Ramos (cell line): Measurements from ENCODE around the gene TNFSF4.

Experiments used
- in situ Hi-C: fragments of 300-500 bp; cut with MboI; formaldehyde crosslinking; loops from one replicate; pipeline ENCODE4 v1.14.3; 2022; ENCODE audit warnings: low sequenced_read_pairs; ENCODE audit not compliant: unreplicated experiment

The TNFSF4 gene

DNA sequence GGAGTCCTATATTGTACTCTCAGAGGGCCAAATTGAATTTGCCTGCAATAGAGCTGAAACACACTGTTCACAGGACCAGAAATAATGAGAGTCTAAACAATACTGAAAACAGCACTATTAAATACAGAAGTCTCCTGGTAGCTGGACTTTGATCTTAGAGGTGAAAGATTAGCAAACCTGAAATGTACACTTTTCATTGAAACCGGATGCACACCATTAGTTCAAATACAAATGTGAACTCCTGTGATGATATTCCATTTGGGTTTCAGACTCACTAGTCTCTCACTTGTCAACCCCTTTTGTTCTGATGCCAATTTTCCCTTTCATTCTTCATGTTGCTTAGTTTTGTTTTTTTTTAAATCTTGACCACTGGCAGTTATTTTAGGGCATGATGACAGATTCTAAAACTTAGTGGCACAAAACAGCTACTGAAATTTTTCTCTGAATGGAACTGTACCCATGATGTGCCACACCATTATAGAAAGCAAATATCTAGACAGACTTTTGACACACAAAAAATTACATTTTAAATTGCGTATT lies 5.9 kb upstream of the TNFSF4 start:
- in situ Hi-C loops, result no loop called here

DNA sequence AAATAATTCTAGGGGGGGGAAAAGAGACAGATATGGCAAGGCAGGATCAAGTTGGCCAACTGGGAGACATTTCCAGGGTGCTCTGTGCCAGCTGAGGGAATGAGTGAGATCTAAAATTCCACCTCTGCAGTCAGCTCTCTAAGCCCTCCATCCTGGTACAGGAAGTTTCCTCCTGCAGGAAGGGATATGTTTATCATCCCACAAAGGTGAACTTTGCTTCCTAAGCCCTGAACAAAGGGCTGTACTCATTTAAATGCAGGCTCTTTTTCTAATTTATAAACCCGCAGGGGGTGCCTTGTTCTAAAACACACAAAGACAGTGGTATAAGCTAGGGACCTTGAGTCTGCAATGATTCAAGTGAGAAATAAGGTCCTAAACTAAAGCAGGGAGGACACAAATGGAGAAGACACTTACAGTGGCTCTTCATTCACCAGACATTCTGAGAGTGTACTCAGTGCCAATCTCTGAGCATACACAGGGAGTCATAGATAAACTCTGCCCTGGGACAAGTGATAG lies 3.6 kb upstream of the TNFSF4 start:
- in situ Hi-C loops, result no loop called here

- in situ Hi-C loops, result no loop called here
Measured at GRCh38 chr1:173210283-173210682, 3.2 kb upstream of the TNFSF4 start.

DNA sequence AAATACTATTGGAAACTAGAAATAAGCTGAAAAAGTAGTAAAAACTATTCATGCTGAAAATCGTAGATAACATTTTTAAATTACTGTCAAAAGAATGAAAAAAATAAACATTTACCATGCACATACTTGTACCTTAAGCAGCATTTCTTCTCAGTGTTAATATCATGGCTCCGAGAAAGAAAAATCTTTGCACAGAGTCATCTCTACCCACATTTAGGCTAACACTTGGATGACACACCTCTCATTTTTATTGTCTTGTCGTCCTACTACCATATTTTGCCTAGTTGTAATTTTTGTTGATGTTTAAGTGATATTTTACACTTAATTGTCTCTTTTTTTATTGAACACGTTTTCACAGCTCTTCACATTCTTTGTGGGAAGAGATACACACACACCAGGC lies 1.7 kb upstream of the TNFSF4 start:
- in situ Hi-C loops, result no loop called here

GRCh38 chr1:173208146-173208545 lies 1.0 kb upstream of the TNFSF4 start:
- in situ Hi-C loops, result no loop called here

DNA sequence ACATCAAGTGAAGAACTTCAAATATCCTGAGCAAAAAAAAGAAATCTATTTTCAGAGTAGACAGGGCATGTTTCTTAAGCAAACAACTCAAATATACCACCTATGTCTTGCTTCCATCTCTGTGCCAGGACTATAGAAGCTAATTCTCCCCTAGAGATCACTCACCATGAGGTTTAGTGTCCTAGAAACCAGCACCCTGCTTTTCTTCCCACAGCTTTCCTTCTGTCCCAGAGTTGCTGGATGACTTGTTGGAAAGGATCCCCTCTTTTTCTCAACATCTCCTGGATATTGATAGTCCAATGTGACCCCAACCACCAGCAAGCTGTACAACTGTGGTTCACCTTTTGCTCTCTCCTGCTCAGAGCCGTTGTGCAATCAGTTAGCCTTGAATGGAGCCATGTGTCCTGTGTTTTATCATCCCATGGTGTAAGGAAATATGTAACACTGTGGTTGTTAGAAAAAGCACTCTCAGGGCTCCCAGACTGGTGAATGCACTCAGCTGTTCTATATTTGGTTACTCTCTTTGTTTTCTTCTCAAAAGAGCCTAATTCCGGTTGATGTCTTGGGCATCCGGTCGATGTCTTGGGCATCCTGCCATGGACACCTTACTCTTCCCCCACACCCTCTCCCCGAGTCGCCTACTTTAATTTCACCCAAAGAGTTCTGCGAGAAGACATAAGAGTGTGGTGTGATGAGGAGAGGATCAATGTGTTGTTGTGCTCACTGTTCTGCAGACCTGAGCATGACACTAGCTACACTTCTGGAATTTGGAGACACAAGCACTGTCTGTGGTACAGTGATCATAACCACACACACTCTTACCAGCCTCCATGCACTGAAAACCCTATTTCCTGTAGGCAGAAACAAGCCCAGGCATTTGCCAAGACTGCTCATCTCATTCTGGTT lies 1.7 kb downstream of the TNFSF4 start:
- in situ Hi-C loops, result no loop called here

GRCh38 chr1:173204693-173205092 lies 2.4 kb downstream of the TNFSF4 start:
- in situ Hi-C loops, result no loop called here

GRCh38 chr1:173202424-173203145 lies 4.5 kb downstream of the TNFSF4 start:
- in situ Hi-C loops, result no loop called here

DNA sequence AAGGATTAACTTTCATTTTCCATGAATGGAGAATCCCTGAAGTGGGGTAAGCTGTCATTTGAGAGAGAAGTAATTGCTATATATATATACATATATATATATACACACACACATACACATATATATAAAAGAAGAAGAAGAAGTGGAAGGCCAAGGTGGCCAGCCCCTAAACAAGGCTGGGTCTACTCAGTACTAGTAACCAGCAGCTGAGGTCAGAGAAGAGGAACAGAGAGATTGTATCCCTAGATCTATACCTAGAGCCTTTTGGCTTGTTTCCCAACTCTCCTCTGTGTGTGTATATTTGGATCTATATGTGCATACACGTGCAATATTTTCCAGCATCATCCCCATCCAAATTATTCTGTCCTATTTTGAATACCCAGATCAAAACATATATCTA lies 5.2 kb downstream of the TNFSF4 start:
- in situ Hi-C loops, result no loop called here

GRCh38 chr1:173195596-173196088 lies 11.5 kb downstream of the TNFSF4 start:
- in situ Hi-C loops, result no loop called here

- in situ Hi-C loops, result loop anchor here (5.0 kb wide), 1 partner anchor 446 kb away; no protein-coding TSS in a partner anchor
Measured at GRCh38 chr1:173193639-173194038, 13.5 kb downstream of the TNFSF4 start.

DNA sequence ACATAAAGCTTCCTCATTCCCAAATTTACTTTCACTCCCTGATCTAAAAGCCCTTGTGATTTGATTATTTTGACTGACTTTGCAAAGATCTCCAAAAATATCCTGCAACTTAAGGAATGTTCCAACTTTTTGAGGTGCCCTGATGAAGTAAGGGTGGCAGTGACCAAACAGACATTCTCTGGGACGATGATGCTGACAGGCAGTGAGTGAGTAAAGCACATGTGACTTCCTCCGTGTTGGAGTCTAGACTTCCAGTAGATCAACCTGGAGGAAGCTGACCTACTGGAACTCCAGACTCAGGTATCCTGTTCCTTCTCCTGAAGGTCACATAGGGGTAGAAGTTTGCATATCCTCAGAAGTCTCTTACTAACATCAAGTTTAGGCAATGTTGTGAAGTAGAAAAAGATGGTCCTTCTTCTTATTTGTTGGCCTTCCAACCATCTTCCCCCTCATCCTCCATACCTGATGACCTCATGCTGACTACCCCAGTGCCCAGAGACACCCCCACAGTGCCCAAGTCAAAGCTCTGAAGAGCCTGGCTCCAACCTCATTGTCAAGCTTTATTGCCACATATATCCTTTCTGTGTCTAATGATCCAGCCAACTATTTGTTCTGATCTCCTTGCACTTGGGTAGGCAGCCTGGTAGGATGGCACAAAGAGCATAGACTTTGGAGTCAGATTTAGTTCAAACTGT lies 16.0 kb downstream of the TNFSF4 start:
- in situ Hi-C loops, result loop anchor here (5.0 kb wide), 1 partner anchor 444 kb away; no protein-coding TSS in a partner anchor

DNA sequence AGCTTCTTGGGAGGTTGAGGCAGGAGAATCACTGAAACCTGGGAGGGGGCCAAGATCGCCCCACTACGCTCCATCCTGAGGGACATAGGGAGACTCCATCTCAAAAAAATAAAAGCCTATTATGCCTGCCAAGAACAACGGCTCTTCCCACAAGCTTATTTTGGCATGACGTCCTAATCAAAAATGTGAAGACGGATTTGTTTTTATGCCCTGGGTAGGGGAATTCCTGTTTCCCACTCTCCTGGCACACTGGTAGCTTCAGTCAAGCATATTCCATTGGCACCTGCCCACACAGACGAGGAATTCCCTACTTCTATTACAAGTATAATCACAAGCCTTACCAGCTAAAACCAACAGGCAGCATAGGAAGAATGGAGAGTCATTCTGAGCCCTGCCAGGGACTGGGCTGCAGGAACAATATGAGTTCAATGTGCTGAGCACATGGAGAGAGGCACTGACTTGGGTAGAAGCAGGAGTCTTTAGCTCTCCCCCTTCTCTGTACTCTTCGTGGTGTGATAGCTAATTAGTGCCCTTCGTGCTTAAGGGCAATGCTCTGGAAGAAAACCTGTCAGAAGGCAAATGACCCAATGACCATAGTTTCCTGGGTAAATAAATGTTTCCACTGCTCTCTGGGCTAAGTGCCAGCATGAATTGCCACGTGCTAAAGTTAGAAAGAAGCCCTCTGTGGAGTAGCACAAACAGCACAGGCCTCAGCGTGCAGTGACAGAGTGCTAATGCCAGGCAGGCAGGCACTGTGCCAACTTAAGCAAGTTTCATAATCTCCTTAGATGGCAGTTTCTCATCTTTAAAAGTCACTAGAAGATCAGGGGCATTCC lies 16.8 kb downstream of the TNFSF4 start:
- in situ Hi-C loops, result loop anchor here (5.0 kb wide), 1 partner anchor 443 kb away; no protein-coding TSS in a partner anchor

GRCh38 chr1:173187671-173188237 lies 19.4 kb downstream of the TNFSF4 start:
- in situ Hi-C loops, result no loop called here

DNA sequence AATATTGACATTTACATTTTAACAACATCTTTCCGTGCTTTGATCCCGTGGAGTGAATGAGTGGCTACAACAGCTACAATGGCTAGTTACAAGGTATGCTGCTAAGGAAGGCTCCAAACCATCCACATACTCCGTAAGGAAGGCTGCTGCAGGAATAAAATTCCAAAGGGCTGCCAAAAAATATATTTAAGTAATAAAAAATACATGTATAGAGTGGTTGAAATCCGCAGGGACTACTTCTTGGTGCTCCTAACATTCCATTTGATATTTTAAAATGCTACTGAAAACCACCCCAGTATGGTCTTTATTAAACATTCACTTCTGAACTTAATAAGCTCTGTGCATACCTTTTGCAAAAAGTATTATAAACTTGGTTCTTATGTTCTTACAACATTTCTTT lies 25.3 kb downstream of the TNFSF4 start:
- in situ Hi-C loops, result no loop called here

DNA sequence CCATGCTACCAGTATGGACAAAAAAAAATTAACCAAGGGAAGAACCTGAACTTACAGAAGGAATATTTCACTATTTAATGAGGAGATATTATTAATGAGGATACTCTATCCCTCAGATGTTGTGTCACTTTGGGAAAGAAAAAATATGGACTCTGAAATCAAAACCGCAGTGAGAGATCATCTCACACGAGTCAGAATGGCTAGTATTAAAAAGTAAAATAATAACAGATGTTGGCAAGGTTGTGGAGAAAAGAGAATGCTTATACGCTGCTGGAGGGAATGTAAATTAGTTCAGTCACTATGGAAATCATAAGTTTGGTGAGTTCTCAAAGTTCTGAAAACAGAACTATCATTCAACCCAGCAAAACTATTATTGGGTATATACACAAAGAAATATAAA lies 30.9 kb downstream of the TNFSF4 start:
- in situ Hi-C loops, result no loop called here

- in situ Hi-C loops, result no loop called here
Measured at GRCh38 chr1:173175514-173176145, 31.5 kb downstream of the TNFSF4 start.

DNA sequence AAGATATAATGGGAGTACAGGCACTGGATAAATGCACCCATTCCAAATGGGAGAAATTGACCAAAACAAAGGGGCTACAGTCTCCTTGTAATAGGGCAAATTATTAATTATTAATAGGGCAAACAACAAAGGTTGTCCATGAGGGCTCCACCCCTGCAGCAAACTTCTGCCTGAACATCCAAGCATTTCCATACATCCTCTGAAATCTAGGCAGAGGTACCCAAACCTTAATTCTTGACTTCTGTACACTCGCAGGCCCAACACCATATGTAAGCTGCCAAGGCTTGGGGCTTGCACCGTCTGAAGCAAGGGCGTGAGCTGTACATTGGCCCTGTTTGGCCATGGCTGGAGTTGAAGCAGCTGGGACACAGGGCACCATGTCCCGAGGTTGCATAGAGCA lies 33.7 kb downstream of the TNFSF4 start:
- in situ Hi-C loops, result no loop called here
